ENCODE data around the gene GALNT1.

Gene GALNT1

DNA sequence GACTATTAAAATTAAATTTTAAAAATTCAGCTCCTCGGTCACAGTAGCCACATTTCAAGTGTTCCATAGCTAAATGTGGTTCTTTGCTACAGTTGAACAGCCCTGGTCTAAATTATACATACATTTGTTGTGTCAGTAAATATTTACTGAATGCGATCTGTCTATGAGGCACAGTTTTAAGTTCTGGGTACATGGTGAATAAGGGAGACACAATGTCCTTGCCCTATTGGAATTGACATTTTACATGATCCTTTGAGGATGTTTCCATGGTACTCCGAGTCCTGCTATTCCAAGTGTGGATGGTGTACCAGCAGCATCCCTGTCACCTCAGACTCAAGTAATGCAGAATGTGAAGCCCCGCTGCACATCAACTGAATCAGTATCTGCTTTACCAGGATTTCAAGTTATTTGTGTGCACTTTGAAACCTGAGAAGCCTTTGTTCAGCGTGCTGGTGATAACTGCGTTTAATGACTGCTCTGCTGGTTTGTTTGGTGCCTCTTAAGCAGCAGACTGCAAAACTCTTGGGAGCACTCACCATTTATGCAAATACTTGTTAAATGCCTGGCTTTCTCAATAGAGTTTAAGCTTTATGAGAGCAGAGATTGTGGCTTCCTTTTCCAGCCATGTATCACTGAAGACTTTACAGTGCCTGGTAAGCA lies 1.5 kb downstream of the GALNT1 start:
- DNase-seq: no peak

DNA sequence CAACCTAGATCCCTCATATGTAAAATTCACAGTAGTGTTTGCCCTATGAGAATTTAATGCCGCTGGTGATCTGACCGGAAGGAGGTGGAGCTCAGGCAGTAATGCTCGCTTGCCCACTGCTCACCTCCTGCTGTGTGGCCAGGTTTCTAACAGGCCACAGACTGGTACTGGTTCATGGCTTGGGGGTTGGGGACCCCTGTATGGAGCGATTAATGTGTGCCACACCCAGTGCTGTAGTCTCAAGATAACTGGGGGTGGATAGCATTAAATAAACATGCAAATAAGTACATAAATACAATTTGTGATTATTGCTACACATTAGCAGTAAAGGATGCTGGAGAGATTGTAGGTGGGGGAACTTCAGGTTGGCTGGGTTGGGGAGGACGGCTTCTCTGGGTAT lies 3.2 kb downstream of the GALNT1 start:
- no peak for DNase-seq

DNA sequence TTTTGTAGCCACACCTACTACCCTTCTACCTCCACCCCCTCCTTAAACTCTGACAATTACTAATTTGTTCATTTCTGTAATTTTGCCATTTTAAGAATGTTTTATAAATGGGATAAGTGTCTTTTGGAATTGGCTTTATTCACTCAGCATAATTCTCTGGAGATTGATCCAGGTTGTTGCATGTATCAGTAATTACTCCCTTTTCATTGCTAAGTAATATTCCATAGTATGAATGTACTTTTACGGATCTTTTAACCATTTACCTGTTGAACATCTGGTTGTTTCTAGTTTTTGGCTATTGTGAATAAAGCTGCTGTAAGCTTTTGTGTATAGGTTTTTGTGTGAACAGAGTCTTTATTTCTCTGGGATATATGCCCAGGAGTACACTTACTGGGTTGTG lies 4.1 kb downstream of the GALNT1 start:
- no peak for DNase-seq

DNA sequence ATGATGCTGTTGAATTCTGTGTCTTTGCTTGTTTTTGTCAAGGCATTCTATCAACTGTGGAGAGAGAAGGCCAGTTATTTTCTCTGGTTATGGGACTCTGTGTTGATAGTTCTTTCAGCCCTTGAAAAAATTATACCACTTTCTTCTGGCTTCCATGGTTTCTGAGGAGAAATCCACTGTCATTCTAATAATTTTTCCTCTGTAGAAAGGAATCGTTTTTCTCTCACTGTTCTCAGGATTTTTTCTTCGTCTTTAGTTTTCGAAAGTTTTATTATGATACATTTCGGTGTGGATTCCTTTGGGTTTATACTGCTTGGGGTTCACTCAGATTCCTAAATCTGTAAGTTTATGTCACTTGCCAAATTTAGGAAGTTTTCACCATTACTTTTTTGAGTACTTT lies 6.6 kb downstream of the GALNT1 start:
- DNase-seq: no peak

DNA sequence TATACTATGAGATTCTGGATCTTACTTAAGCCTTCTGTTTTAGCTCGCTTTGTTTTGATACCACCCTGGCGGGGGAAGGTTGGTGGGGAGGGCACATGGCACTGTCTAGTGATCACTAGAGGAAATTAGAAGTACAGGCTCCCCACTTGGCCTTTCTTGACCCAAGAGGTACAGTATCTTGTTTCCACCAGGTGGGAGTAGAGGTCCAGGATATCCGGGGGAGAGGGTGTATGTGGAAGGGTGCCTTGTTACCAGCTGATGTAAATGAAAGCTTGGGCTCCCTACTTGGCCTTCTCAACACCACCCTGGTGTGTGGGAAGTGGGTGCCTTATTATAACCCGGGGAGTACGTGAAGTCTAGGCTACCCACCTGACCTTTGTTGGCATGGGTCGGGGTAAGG lies 7.5 kb downstream of the GALNT1 start:
- peak; percentile 14 to 23 for DNase-seq

DNA sequence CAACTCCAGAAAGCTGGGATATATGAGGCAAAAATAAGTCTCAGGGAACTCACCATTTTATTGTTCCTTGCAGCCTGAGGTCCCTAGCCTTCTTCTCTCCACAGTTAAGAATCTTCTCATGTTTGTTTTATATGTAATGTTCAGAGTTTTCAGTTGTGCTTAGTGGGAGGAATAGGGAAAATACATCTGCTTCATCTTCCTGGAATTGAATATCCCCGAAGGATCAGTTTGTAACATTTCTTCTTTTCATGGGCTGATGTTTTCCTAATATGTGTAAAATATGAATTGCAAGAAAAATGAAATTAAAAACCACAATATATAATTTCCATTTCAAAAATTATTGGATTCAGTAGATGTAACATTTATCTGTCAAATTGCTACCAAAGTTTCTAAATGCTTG lies 8.0 kb downstream of the GALNT1 start:
- no peak for DNase-seq

DNA sequence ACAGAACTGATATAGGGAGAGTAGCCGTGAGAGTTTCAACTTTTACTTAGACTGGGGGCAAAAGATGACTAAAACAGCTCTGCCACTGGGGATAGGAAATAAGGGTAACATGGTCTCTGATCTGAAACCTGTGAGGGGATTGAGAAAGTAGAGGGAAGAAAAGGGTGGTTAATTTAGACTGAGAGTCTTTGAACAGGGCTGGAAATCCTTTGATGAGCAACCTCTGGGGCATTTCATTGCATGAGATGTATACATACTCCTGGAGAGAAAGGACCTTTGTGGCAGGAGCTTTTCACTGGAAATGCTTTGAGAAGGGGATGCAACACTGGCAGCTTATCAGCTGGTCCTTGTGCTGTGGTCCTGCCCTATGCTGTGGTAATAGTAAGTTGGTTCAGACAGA lies 9.4 kb downstream of the GALNT1 start:
- DNase-seq: no peak

DNA sequence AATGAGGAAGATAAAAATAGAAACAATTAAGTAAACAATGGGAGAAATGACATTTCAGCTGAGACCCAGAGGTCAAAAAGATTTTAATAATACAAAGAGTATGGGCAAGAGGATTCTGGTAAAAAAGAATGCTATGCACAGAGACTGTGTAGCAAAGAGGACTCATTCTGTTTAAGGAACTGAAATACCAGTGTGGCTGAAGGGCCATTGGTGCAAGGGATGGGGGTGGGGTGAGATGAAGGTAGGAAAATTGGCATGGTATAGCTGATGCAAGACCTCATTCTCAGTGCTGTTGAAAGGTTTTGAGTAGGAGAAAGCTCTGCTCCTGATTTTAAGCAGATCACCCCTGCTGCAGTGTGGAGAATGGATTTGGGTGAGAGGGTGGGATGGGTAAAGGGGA lies 10.8 kb downstream of the GALNT1 start:
- no peak for DNase-seq

DNA sequence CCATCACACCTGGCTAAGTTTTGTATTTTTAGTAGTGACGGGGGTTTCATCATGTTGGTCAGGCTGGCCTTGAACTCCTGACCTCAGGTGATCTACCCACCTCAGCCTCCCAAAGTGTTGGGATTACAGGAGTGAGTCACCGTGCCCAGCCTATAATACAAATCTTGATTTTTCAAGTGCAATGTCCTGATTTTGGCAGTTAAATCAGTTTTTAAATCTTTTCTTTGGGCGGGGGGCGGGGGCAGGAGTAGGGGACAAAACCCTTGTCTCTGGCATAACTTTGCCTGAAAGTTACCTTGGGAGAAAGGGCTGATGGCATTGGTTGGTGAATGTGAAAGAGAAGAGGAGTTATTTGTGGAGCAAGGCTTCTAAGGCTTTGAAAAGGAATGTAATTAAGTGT lies 12.3 kb downstream of the GALNT1 start:
- DNase-seq: no peak

DNA sequence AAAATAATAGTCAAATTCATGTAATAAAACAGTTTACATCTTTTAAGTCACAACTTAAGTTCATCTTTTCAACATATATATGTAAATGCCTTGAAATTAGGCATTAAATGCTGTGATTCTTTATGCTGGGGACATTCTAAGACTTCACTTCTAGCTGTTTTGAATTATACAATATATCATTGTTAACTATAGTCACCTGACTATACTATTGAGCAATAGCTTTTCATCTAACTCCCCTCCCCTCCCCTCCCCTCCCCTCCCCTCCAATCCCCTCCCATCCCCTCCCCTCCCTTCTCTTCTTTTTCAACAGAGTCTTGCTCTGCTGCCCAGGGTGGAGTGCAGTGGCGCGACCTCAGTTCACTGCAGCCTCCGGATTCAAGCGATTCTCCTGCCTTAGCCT lies 16.2 kb downstream of the GALNT1 start:
- no peak for DNase-seq

DNA sequence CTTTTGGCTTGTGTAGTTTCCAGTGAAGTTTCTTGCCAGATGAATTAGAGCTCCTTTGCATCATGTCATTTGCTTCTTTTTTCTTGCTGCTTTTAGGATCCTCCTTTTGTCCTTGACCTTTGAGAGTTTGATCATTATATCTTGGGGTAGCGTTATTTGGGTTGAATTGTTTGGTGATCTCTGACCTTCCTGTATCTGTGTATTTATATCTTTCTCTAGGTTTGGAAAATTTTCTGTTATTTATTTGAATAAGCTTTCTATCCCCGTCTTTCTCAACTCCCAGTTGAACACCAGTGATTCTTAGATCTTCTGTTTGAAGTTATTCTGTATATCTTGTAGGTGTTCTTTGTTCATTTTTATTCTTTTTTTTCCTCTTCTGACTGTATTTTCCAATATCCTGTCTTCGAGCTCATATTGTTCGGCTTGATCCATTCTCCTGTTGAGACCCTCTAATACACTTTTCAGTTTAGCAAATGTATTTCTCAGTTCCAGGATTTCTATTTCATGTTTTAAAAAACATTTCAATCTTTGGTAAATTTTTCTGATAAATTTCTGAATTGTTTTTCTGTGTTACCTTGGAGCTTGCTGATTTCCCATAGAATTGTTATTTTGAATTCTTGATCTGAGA lies 20.8 kb downstream of the GALNT1 start:
- DNase-seq: no peak

DNA sequence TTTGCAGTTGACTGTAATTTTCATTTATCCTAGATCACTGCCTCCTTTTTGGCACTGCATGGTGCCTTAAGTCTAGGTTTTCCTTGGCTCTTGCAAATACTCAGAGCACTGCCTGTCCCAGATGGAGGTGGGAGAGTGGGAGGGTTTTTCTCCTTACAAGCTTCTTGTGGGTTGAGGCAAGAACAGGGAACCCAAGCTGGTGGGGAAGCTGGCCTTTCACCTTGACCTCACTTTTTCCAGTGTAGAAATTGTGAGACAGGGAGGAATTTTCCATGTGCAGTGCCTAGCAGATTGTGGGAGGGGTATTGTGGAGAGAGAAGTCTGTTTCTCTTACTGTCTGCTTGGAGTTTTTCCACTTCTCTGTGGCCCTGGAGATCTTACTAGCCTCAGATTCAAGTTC lies 21.5 kb downstream of the GALNT1 start:
- DNase-seq: no peak

DNA sequence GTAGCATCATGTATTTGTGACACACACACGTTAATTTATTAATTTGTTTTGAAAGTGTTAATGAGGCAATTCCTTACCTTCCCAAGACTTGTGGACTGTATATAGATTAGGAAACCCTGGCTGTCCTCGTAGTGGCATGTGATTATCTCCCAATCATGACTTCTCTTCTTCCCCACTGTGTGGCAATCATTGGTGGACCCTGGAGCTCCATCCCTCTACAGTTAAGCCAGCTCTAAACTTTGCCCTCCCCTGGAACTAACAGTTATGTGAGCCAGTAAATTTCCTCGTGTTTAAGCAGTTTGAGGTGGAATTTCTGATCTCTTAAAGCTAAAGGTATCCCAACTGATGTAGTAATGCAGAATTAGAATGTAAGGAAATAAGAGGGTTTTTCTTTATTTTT lies 22.0 kb downstream of the GALNT1 start:
- DNase-seq: no peak

DNA sequence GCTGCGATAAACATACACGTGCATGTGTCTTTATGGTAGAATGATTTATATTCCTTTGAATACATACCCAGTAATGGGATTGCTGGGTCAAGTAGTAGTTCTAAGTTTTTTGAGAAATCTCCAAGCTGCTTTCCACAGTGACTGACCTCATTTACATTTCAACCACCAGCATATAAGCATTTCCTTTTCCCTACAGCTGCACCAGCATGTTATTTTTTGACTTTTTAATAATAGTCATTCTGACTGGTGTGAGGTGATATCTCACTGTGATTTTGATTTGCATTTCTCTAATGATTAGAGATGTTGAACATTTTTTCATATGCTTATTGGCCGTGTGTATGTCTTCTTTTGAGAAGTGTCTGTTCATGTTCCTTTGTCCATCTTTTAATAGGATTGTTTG lies 22.8 kb downstream of the GALNT1 start:
- no peak for DNase-seq

DNA sequence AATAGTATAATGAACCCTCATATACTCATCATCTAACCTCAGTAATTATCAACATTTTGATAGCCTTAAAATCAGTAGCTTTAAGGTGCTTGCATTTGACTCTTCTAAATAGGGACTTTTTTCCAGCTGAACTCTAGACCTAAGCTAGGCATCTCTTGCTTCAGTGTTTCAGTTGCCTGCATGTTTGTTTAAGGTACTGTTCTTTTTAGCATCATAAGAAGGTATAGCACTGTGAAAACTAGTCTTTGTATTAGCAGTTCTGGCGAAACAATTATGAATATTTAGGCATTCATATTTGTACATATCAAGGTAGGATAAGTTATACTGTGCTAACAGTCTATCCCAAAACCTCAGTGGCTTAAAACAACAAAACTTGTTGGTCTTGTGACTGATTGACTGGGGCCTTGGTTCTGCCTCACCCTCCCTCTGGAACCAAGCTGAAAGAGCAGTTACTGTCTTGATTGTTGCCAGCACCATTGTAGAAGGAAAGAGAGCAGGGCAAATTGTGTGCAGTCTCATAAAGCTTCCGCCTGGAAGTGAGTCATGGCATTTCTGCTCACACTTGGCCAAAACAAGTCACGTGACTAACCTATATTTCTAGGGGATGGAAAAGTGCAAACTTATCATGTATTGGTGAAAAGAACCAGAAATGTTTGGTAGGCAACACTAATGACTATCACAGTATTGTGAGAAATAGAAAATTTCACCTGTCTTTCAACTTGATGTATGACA lies 24.3 kb downstream of the GALNT1 start:
- DNase-seq: no peak

DNA sequence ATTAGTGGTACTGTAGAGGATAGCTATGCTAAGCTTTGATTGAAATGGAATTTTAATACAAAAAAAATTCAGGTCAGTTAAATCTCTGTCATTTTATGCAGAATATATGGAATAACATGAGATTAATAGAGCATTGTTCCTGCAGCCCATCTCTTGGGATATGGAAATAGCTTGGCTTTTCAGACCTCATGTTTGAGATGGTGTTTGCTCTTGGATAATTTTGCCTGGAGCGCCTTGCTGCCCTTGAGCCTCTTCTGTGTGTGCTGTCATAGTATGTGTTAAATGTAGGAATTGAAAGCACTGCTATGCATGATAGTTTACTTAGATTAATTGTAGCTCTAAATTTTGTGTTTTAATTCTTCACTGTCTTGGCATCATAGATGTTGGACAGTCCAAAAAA lies 27.7 kb downstream of the GALNT1 start:
- DNase-seq: no peak

DNA sequence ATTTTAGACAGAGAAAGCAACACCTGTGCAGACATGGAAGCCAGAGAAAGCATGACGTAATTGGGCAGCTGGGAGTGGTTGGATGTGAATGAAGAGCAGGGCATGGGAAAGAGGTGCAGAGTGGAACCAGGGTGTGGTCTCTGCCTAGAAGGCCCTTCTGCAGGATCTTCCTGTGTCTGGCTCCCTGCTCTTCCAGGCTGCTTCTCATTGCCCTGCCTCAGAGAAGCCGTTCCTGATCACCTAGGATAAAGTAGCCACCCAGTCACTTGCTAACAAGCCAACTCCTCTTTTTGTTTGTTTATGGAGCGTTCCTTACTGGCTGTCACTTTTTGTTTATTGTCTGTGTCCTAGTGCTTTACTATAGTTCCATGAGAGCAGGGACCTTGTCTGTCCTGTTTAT lies 28.5 kb downstream of the GALNT1 start:
- no peak for DNase-seq

DNA sequence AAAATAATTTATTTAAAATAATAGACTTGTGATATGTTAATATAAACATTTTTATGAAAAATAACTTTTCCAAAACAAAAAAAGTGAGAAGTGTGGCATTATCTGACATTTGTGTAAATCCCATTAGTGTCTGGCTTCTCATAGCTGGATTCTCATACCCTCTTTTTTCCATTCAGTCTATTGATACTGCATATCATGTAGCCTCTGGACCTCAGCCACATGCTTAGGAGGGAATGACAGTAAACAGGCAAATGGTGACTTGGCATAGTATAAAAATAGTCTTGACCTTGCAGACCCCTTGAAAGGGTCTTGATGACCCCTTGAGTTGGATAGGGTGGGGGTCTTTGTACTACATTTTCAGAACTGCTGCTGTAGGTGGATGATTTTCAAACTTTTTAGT lies 29.2 kb downstream of the GALNT1 start:
- DNase-seq: no peak

DNA sequence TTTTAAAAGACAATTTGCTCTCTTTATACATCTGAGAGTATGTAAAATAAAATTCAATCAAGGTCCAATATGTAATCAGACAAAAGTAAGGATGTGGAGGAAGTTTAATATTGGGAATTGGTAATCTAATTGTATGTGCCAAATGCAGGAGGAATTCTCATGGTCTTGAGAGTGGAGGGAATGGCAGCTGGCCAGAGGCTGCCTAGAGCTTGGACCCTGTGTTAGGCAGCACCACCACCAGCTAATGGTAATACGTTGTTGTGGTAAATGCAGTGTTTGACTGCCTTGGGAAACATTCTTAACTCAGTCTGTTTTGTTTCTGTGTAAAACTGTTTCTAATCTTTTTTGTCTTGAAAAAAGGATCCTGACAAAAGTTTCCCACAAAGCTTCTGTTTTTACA lies 30.0 kb downstream of the GALNT1 start:
- no peak for DNase-seq

DNA sequence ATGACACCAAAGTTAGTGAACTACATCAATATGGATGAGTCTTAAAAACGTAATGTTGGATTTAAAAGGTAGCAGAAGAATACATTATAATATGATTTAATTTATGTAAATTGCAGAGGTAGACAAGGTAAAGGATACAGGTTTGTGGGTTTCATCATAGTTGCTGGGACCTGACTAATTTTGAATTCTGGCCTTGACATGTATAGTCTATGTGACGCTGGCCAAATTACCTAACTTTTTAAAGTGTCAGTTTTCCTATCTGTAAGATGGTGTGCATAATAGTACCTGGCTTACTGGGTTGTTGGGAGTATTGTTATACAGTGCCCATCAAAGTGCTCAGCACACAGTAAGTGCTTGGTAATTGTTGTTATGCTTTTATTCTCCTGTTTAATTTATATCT lies 34.5 kb downstream of the GALNT1 start:
- no peak for DNase-seq

DNA sequence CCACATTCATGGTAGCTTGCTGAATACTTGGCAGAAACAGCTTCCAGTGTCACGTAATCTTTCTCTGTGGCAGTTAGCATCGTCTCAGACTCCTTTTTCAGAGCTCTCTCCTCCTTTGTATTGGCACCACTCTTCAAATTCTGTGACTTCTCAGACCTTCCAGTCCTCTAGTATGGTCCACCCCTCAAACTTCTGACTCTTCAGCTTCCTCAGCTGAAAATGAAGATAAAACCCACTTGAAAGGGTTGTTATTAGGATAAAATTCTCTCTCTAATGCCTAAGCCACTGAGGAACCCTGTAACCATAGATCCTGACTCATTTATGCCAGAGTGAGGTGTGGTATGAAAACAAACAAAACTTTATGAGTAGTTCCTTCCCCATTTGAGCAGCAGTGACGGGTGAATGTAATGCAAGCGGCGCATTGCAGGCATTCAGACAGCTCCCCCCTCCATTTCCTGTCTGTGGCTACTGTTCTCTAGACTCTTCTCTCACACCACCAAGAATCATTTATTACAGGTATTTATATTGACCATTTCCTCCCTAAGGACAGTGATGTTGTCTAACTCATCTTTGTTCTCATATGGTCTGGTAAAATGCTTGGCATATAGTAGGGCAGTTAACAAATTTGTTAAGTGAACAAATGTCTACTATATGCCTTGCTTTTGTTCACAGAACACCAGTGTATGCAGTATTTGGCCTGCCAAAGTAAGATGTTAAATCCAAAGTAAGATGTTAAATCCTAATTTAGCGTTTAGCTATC lies 35.3 kb downstream of the GALNT1 start:
- DNase-seq: peak; percentile 60 to 70

DNA sequence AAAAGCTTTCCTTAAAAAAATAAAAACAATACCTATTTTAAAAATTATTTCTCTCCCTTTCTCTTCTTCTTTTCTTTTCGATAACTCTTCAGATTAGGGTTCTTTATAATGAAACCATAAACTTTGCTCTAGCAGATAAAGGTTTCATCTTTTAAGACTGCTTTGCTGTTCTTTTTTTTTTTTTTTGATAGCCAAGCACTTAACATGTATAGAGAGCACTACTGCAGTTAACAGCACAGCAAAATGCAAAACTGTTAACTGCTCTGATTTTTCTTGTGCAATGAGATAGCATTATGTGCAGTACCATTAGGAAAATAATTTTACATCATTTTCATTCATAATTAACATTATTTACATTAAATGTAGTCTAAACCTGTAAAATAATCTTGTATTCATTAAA lies 36.3 kb downstream of the GALNT1 start:
- no peak for DNase-seq

DNA sequence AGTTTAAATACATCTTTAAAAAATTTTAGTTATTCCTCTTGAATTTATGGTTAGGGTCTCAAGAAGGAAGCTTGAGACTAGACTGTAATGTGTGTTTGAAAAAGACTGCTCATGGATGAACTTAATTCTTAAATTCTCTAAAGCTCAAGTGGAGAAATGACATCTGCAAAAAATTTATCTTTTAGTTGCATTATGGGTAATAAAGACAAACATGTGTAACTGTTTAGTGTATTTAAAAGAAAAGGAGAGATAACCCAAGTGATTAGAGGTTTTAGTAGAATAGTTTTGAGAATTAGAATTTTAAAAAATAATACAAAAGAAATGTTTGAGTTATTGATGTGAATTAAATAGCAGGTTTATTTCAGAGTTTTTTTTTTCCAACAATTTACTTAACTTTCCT lies 36.7 kb downstream of the GALNT1 start:
- no peak for DNase-seq

DNA sequence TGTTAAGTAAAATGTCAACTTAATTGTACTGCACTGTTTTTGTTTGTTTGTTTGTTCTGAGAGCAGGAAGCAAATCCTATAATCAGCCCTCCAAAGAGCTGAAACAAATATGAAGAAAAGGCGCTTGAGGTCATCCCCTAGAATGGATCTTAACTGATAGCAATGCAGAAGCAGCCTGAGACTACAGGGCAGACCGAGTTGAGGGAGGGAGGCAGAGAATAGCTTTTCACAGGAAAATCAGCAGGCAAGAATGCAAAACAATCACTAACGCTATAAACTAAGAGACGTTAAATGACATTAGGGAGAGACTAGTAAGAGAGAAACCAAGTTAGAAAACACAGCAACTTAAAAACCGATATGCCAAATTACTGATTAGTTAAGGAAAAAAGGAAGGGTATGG lies 37.2 kb downstream of the GALNT1 start:
- no peak for DNase-seq

Data from activated CD4-positive, alpha-beta T cell treated with anti-CD3 and anti-CD28 coated beads, Interleukin-2, amount 50 U/mL, for 4 hours (primary cell).